ENCODE results near the gene OARD1. TPM values are rescaled to one million over a fixed set of nuclear protein-coding genes. Genes with fewer than 3 reads are reported as not detected.

Gene OARD1
- total and polyA plus RNA-seq, 2 of the 8 experiments (the other 6 are each of a cell fraction or from before 2014, with no cell fraction given) = 16.8 to 35.8 TPM

DNA sequence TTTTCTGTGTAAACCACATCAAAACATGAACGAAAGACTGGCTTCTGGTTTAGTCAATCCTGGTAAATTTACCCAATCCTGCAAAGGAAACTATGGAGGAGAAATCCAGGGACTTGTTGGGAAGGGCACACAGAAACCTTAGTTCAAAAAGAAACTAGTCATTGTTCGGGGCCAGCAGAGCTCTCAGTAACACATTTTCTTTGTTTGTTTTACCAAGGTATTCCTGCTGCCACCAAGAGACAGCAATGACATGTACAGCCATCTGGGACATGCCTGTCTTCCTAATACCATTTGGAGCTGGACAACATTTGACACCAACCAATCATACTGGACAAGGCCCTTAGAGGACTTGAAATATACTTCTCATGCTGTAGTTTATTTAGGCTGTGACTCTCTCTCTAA is 8.3 kb downstream of the OARD1 start:
- no peak overlapping the region for H3K4me2 ChIP-seq (ENCODE audit: insufficient read depth in 1 of 2, low read depth in 2 of 2, low read length in 2 of 2)
- no peak overlapping the region for H2AK5ac ChIP-seq (ENCODE audit: low read depth, low read length)
- H3K9ac ChIP-seq (replicated peaks in 1 of 4; ENCODE audit: extremely low read depth in 1 of 4, low read depth in 3 of 4, low read length in 3 of 4) = no peak overlapping the region
- DNase-seq (ENCODE audit: low read depth in 1 of 2, low spot score in 2 of 2) (no peak), FAIRE-seq (no peak)
- H2BK12ac ChIP-seq (ENCODE audit: low read depth, low read length) = no peak overlapping the region
- H4K91ac ChIP-seq (replicated peaks; ENCODE audit: insufficient read length, low read length) = no peak overlapping the region
- H2BK20ac ChIP-seq (ENCODE audit: low read length) = no peak overlapping the region
- no peaks in the 10 kb centered on the region for H3K79me2 ChIP-seq (ENCODE audit: control insufficient read depth in 1 of 2, insufficient read depth in 2 of 2, low read length in 2 of 2)
- no peaks in the 10 kb centered on the region for H3K9me3 ChIP-seq (ENCODE audit: insufficient read depth in 2 of 2, low read depth in 1 of 2, low read length in 1 of 2)
- no peaks in the 10 kb centered on the region for H3K27me3 ChIP-seq (replicated peaks in 1 of 4; ENCODE audit: control insufficient read depth in 3 of 4, extremely low read depth in 1 of 4, insufficient read depth in 3 of 4, low read length in 3 of 4)
- no peak overlapping the region for H2AFZ ChIP-seq (ENCODE audit: low read length)
- H3K36me3 ChIP-seq (ENCODE audit: control insufficient read depth in 2 of 4, insufficient read depth in 4 of 4, low read length in 3 of 4) = peaks cover 4 to 42% (median 25%) of the 10 kb centered on the region in 4 experiments; a peak in 7 of 8 replicates
- H4K20me1 ChIP-seq (replicated peaks in 1 of 2; ENCODE audit: control insufficient read depth in 1 of 2, insufficient read depth in 2 of 2, low read length in 2 of 2) = no peaks in the 10 kb centered on the region
- H3K18ac ChIP-seq (ENCODE audit: extremely low read depth, low read length) = no peak overlapping the region
- no peak overlapping the region for H2BK120ac ChIP-seq (replicated peaks; ENCODE audit: low read depth, low read length)
- no peak overlapping the region for H2BK15ac ChIP-seq (ENCODE audit: low read length)
- CTCF ChIA-PET (ENCODE audit: partially characterized antibody) = interaction anchor here (1.5 kb wide), 1 partner anchor 147 kb away, joined by 3 read pairs; no protein-coding TSS in a partner anchor
- no peak overlapping the region for H3K27ac ChIP-seq (ENCODE audit: low read depth, low read length)
- H3K4me1 ChIP-seq (replicated peaks in 1 of 4; ENCODE audit: control insufficient read depth in 3 of 4, insufficient read depth in 4 of 4, low read length in 3 of 4) = no peaks in the 10 kb centered on the region; a peak in 1 of 7 replicates
- no peak overlapping the region for H3K23ac ChIP-seq (ENCODE audit: insufficient read length)
- H4K8ac ChIP-seq (ENCODE audit: extremely low read depth, insufficient read depth, low read length) = no peak overlapping the region
- no peaks in the 10 kb centered on the region for H3K23me2 ChIP-seq (ENCODE audit: low read depth, low read length)
- no peak overlapping the region for H3K4me3 ChIP-seq (ENCODE audit: extremely low read depth in 1 of 4, insufficient read depth in 2 of 4, low read depth in 3 of 4, low read length in 4 of 4)
- 75% methylated on average over 2 of the region's 2 CpGs; no CpG with 5 or more reads in 1 of the 2 experiments for WGBS, 2 experiments (ENCODE audit: extremely low coverage in 1 of 2, insufficient coverage in 1 of 2, insufficient read length in 1 of 2, insufficient replicate concordance in 2 of 2, low coverage in 1 of 2, low lambda C conversion rate in 2 of 2, missing lambda C conversion rate in 1 of 2)
- no peak overlapping the region for H3K14ac ChIP-seq (ENCODE audit: insufficient read length)
- POLR2A ChIA-PET (ENCODE audit: partially characterized antibody) = interaction anchor here (2.1 kb wide), 2 partner anchors 9 kb away, joined by 5 to 8 read pairs; partner anchors contain the start of genes NFYA and OARD1
- H4K5ac ChIP-seq (ENCODE audit: insufficient read length, low read depth, low read length) = no peak overlapping the region
- H3K56ac ChIP-seq (replicated peaks; ENCODE audit: insufficient read length, low read depth, low read length) = no peak overlapping the region
- no peaks in the 10 kb centered on the region for H3K79me1 ChIP-seq (ENCODE audit: low read depth, low read length)
- H3K4ac ChIP-seq (replicated peaks; ENCODE audit: insufficient read length, low read depth, low read length) = no peak overlapping the region
- no peak overlapping the region for H2BK5ac ChIP-seq (ENCODE audit: low read depth, low read length)
- TF ChIP-seq MAFK (IDR thresholded peaks at IDR 0.05; ENCODE audit: low read depth, low read length) (no peak), BACH1 (IDR thresholded peaks at IDR 0.05; ENCODE audit: low read length) (no peak), JUND (IDR thresholded peaks at IDR 0.05; ENCODE audit: low read length) (no peak), CBX5 (IDR thresholded peaks at IDR 0.05; ENCODE audit: low read depth, low read length) (no peak), CBX8 (IDR thresholded peaks at IDR 0.05; ENCODE audit: borderline replicate concordance, low read depth, low read length) (no peak), SRF (IDR thresholded peaks at IDR 0.05; ENCODE audit: low read depth, low read length) (no peak), TCF12 (IDR thresholded peaks at IDR 0.05; ENCODE audit: low read depth, low read length) (no peak), SIN3A (conservative IDR thresholded peaks at IDR 0.05 in 1 of 2, IDR thresholded peaks at IDR 0.05 in 1 of 2; ENCODE audit: low read depth in 1 of 2, low read length in 2 of 2) (no peak), CEBPB (IDR thresholded peaks at IDR 0.05; ENCODE audit: low read depth, low read length) (no peak), NRF1 (IDR thresholded peaks at IDR 0.05; ENCODE audit: low read depth, low read length) (no peak), SP4 (IDR thresholded peaks at IDR 0.05; ENCODE audit: low read length) (no peak), TEAD4 (IDR thresholded peaks at IDR 0.05; ENCODE audit: low read depth, low read length) (no peak), RNF2 (IDR thresholded peaks at IDR 0.05; ENCODE audit: borderline replicate concordance, low read depth, low read length, missing control alignments, poor library complexity, severe bottlenecking) (no peak), CHD1 (IDR thresholded peaks at IDR 0.05; ENCODE audit: low read depth, low read length) (no peak), SUZ12 (IDR thresholded peaks at IDR 0.05; ENCODE audit: low read length) (no peak)
